ENCODE data around the gene KRT75. TPM values are rescaled to one million over a fixed set of nuclear protein-coding genes. Genes with fewer than 3 reads are reported as not detected.

Gene KRT75
- total and polyA plus RNA-seq, 10 donors, result not detected

DNA sequence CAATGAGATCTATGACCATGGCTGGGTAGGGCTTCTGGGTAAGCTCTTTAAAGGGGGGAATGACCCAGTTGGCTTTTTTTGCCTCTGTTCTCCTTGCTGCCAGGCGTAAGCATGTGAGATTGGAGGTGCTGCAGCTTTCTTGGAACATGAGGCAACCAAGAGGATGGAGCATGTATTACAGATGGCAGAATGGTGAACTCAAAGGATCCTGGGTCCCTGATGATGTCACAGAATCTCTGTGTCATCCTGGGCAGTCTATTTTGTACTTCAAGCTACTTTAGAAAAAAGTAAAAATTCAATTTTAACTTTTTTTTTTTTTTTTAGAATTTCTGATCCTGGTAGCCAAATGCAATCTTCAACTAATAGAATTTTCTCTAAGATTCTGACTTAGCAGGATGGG, 36.0 kb downstream of the KRT75 start:
- H3K4me1 ChIP-seq, result no peaks in the 10 kb centered on the region
- no peak overlapping the region for H3K4me3 ChIP-seq
- DNase-seq, result no peak
- no peak for TF ChIP-seq POLR2A (IDR thresholded peaks at IDR 0.05)
- no peak for TF ChIP-seq POLR2AphosphoS5 (IDR thresholded peaks at IDR 0.05)
- TF ChIP-seq CTCF (IDR thresholded peaks at IDR 0.05 in 8 of 11, conservative IDR thresholded peaks at IDR 0.05 in 3 of 11), result no peak
- no peak overlapping the region for H3K27ac ChIP-seq
- H3K9me3 ChIP-seq, result no peaks in the 10 kb centered on the region
- WGBS, 5 donors, result 79 to 95% (median 90%) methylated on average over 1 of the region's 1 CpG
- no peaks in the 10 kb centered on the region for H3K36me3 ChIP-seq
- H3K27me3 ChIP-seq (replicated peaks in 1 of 7), result peaks cover 0 to 37% (median 0%) of the 10 kb centered on the region in 7 donors
- intact Hi-C loops (cut with DNase I; ENCODE audit: low total_unique reads), result no loop called here

GRCh38 chr12:52396656-52397055, 37.5 kb downstream of the KRT75 start:
- DNase-seq, result peak; percentile 33
- 74 to 85% (median 80%) methylated on average over 7 to 8 of the region's 8 CpGs for WGBS, 5 donors
- Histone ChIP-seq H3K36me3 (no peaks in the 10 kb centered on the region), H3K27me3 (replicated peaks in 1 of 7) (peaks cover 0 to 39% (median 0%) of the 10 kb centered on the region in 7 donors), H3K9me3 (no peaks in the 10 kb centered on the region), H3K27ac (no peak overlapping the region), H3K4me1 (peaks cover 0 to under 1% (median 0%) of the 10 kb centered on the region in 6 donors), H3K4me3 (no peak overlapping the region)
- intact Hi-C loops (cut with DNase I; ENCODE audit: low total_unique reads), result no loop called here
- TF ChIP-seq POLR2A (IDR thresholded peaks at IDR 0.05) (no peak), CTCF (IDR thresholded peaks at IDR 0.05 in 8 of 11, conservative IDR thresholded peaks at IDR 0.05 in 3 of 11) (no peak), POLR2AphosphoS5 (IDR thresholded peaks at IDR 0.05) (no peak)

- H3K36me3 ChIP-seq, result no peaks in the 10 kb centered on the region
- no peak overlapping the region for H3K4me3 ChIP-seq
- peaks cover 0 to 43% (median 0%) of the 10 kb centered on the region in 7 donors for H3K27me3 ChIP-seq (replicated peaks in 1 of 7)
- no peak overlapping the region for H3K27ac ChIP-seq
- H3K4me1 ChIP-seq, result peaks cover 0 to 8% (median 0%) of the 10 kb centered on the region in 6 donors
- TF ChIP-seq POLR2A (IDR thresholded peaks at IDR 0.05) (no peak), CTCF (IDR thresholded peaks at IDR 0.05 in 8 of 11, conservative IDR thresholded peaks at IDR 0.05 in 3 of 11) (peak in 2 of 11 experiments; percentile 8 to 9)
- intact Hi-C loops (cut with DNase I; ENCODE audit: low total_unique reads), result no loop called here
- WGBS, 5 donors, result 60 to 82% (median 69%) methylated on average over 20 of the region's 20 CpGs
- no peaks in the 10 kb centered on the region for H3K9me3 ChIP-seq
- DNase-seq, result peak; percentile 63
Observed at GRCh38 chr12:52395761-52396434, 38.3 kb downstream of the KRT75 start.

DNA sequence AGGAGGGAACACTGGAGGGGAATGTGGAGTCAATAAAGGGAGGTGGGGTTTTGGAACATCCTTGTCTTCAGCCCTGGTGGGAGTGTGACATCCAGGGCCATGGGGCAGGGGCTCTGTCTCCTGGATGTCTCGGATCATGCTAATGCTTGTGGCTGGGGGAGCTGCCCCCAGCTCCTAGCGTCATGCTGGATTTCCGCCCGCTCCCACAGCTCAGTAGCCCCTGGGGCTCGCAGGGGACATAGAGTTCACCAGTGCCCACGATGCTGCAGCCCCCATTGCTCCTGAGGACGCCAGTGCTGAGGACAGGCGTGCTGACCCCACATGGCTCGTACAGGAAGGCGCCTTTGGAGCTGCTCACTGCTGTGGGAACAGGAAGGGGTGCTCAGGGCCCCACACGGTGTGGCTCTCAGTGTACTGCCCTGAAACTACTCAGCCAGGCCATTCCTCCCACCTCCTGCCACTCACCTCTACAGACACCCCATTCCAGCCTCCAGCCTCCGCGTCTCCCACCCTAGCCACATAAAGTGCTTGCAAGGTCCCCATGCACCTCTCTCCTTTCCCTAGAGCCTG, 39.2 kb downstream of the KRT75 start:
- no peaks in the 10 kb centered on the region for H3K36me3 ChIP-seq
- WGBS, 5 donors, result 77 to 82% (median 79%) methylated on average over 5 to 13 of the region's 13 CpGs
- peak; percentile 59 for DNase-seq
- H3K4me1 ChIP-seq, result peaks cover 0 to 11% (median 0%) of the 10 kb centered on the region in 6 donors
- H3K27me3 ChIP-seq (replicated peaks in 1 of 7), result peaks cover 0 to 47% (median 0%) of the 10 kb centered on the region in 7 donors
- H3K27ac ChIP-seq, result no peak overlapping the region
- intact Hi-C loops (cut with DNase I; ENCODE audit: low total_unique reads), result no loop called here
- no peaks in the 10 kb centered on the region for H3K9me3 ChIP-seq
- TF ChIP-seq CTCF (IDR thresholded peaks at IDR 0.05 in 8 of 11, conservative IDR thresholded peaks at IDR 0.05 in 3 of 11) (no peak), POLR2A (IDR thresholded peaks at IDR 0.05) (no peak)
- H3K4me3 ChIP-seq, result no peak overlapping the region
